GM18519 (cell line): ENCODE results near the gene USP20.

ENCODE experiments used
- ATAC-seq: cut with Tn5 transposase; IDR thresholded peaks from one replicate; pipeline ENCODE4 v1.9.1; 2021; ENCODE audit warnings: mild to moderate bottlenecking, moderate library complexity; ENCODE audit not compliant: unreplicated experiment, low FRiP score

USP20 gene

DNA sequence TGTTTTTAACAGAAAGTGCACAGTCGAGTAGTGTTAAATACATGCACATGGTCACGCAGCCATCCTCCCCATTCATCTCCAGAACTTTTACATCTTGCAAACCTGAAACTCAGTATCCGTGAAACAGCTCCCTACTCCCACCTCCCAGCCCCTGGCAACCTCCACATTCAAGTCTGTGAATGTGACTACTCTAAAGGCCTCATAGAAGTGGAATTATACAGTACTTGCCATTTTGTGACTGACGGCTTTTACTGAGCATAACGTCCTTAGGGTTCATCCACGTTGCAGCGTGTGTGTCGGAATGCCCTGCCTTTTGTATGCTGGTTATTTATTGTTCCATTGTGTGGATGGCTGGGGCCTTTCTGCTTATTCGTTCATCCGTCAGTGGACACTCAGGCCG, 35.8 kb downstream of the USP20 start:
- no peak for ATAC-seq

DNA sequence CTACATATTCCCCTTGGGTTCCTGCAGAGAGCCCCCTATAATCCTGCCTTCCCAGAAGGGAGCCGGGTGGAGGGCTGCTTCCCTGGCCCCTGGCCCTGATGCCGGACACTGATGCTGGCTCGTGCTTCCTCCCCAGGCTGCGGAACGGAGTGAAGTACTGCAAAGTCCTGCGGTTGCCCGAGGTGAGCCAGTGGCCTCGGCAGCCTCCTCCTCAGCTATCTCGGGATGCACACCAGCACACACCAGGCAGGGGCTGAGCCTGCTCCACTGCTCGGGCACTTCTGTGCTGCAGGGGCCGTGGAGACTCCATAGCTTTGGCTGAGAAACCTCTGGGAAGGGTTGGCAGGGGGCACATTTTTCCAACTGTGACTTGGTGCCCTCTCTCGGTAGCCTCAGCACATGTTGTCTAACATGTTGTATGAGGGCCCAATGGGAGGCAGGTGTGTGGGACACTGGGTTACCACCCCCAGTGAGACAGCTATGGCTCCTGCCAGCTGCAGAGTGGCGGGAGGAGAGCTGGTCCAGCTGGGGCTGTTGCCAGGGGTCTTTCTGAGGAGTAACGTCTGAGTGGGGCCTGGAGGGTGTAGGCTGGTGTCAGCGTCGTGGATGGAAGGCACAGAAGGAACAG, 38.4 kb downstream of the USP20 start:
- no peak for ATAC-seq

- no peak for ATAC-seq
Observed at GRCh38 chr9:129874261-129875101, 39.2 kb downstream of the USP20 start.

DNA sequence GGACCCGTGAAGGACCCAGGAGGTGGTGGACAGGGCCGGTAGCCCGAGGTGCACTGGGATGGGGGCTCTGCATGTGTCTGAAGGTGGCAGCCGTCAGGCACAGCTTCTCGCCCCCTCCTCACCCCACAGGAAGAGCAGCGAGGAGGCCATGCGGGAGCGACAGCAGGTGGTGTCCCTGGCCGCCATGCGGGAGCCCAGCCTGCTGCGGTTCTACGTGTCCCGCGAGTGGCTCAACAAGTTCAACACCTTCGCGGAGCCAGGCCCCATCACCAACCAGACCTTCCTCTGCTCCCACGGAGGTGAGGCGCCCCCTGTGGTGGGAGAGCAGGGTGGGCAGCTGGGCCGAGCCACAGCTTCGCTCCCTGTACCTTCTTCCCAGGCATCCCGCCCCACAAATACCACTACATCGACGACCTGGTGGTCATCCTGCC, 39.9 kb downstream of the USP20 start:
- no peak for ATAC-seq

DNA sequence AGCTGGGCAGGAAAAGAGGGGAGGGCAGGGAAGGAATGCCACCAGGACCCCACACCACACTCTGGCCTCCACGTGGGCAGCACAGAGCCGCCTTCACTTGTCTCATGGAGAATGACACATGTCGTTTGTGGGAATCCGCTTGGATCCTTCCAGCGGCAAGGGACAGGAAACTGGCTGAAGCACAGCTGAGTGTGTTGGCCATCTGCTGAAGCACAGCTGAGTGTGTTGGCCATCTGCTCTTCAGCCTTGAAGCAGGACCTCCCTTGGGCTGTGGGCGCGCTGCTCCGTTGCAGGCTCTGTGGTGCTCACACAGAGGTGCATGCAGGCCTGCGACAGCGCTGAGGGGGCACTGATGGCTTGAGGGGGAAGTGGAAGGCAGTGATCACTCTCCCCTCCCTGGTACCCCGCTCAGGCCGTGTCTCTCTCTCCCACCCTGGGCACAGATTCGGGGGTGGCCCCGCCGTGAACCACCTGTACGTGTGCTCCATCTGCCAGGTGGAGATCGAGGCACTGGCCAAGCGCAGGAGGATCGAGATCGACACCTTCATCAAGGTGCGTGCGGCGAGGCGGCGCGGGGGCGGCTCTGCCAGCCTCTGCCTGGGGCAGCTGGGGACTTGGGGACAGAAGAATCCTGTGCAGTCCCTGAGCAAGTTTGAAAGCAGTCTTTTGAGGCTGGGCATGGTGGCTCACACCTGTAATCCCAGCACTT, 40.6 kb downstream of the USP20 start:
- ATAC-seq: no peak

DNA sequence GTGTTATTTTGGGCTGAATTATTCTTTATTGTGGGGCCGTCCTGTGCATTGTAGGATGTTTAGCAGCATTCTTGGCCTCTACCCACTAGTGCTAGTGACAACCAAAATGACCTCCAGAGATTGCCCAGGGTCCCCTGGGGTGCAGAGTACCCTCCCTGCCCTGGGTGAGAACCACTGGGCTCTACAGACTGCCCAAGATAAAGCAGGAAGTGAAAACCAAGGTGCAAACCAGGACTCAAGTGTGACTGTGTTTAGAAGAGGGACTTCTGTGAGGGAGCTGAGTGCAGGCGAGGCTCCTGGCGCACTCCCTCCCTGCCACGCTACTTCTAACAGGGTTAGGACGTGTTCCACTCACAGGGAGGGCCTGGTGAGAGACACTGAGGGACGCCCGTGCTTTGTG, 41.6 kb downstream of the USP20 start:
- no peak for ATAC-seq

- no peak for ATAC-seq
Observed at GRCh38 chr9:129878291-129878690, 43.0 kb downstream of the USP20 start.

- no peak for ATAC-seq
Observed at GRCh38 chr9:129879103-129879699, 43.9 kb downstream of the USP20 start.

- ATAC-seq: no peak
Observed at GRCh38 chr9:129879991-129880653, 44.9 kb downstream of the USP20 start.

DNA sequence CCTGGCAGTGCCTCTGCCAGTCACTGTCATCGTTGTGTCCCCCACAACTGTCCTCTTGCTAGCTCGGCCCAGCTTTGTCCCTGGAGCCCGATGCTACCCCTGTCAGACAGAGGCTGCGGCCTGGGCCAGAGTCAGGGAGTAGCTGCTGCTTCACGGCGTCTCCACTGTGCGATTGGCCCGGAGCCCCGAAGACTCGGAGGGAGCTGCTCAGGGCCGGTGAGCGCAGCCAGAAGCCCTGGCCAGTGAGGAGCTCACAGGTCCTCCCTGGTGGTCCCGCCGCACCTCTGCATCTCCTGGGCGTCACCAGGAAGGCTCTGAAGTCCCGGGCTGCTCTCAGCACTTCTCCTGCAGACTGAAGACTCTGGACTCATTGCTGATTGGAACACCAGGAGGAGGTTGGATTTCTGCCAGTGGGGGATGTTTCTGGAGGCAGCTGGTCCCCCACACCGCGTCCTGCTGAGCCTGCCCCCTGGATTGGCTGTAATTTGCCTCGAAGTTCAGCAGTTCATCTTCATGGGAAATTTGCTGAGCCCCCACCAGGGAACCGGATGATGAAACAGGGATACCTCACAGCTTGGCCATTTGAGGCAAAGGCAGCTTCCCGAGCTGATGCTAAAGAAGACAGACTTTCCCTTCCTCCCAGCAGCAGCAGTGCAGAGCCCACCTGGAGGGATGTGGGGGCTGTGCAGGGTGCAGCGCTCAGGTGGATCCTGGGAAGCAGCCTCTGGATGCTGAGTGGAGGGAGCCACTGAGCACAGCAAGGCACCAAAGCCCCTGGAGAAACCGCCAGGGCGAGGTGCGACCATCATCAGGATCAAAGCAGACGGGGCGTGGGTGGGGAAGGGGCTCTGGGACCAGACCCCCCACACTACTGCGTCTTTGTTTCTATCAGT, 45.6 kb downstream of the USP20 start:
- ATAC-seq: no peak

GRCh38 chr9:129881547-129882324, 46.5 kb downstream of the USP20 start:
- ATAC-seq: no peak

GRCh38 chr9:129884220-129885017, 49.2 kb downstream of the USP20 start:
- peak; percentile 35 for ATAC-seq

DNA sequence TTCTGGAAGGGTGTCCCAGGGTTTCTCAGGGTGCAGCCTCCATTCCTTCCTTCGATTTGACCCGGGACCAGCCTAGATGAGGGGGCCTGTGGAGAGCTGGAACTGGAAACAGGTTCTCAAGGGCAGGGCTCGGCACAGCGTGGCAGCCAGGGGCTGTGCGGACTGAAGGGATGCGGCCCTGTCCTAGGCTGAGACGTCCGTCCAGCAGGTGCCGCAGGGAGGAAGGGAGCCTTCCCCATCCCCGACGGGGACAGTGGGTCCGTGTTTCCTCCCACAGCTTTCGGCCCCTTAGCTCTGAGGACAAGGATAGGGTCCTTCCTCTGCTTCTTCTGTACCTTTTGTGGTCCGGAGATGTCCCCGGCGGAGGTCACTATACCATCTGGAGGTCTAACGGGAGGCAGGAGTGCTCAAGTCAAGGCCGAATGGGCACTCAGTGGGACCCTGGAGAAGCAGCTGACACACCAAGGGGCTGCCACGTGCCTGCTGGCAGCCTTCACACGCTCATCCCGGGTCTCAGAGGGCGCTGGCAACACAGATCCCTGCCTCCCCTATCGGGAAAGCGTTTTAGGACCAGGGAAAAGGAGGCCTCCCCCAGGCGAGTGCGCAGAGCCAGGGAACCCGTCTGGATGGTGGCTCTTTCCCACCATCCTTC, 49.9 kb downstream of the USP20 start:
- ATAC-seq: no peak

GRCh38 chr9:129885670-129886106, 50.4 kb downstream of the USP20 start:
- no peak for ATAC-seq

GRCh38 chr9:129886226-129887174, 51.2 kb downstream of the USP20 start:
- no peak for ATAC-seq
